WERI-Rb-1 (cell line): ENCODE data around the gene HGD.
"Not testable (repeated sequence)": the region's sequence is repeated elsewhere in the genome, so short reads cannot be mapped to it uniquely, and the experiment has no call there.

ENCODE experiments used
- DNase-seq: peaks from one replicate; pipeline ENCODE4 v3.0.0-alpha.2; 2020
- H3K27ac ChIP-seq: fragments of 250-450 bp; sonication (Bioruptor Pico); 2 replicates; pipeline ENCODE4 v1.5.1; 2020; ENCODE audit warnings: mild to moderate bottlenecking, moderate library complexity
- H3K27me3 ChIP-seq: fragments of 250-450 bp; sonication (Bioruptor Pico); 2 replicates; pipeline ENCODE4 v1.5.1; 2021; ENCODE audit warnings: mild to moderate bottlenecking, low read depth, moderate library complexity; ENCODE audit not compliant: insufficient read depth, severe bottlenecking
- H3K36me3 ChIP-seq: fragments of 250-450 bp; sonication (Bioruptor Pico); 2 replicates; pipeline ENCODE4 v1.5.1; 2020; ENCODE audit warnings: mild to moderate bottlenecking, moderate library complexity
- H3K4me3 ChIP-seq: 2 replicates; pipeline ENCODE4 v1.5.1; 2011; ENCODE audit warnings: low read depth, mild to moderate bottlenecking, control low read depth, low read length
- H3K9me3 ChIP-seq: fragments of 250-450 bp; sonication (Bioruptor Pico); 2 replicates; pipeline ENCODE4 v1.5.1; 2021; ENCODE audit warnings: mild to moderate bottlenecking, moderate library complexity; ENCODE audit not compliant: severe bottlenecking
- CTCF ChIP-seq: IDR thresholded peaks from 2 replicates; pipeline ENCODE4 v1.5.1; 2011; ENCODE audit warnings: low read depth, mild to moderate bottlenecking, control low read depth, inconsistent platforms, low read length

HGD gene

GRCh38 chr3:120646771-120647432 lies 35.1 kb downstream of the HGD start:
- TF ChIP-seq CTCF, result no peak
- H3K36me3 ChIP-seq, result no peaks in the 10 kb centered on the region
- no peak overlapping the region for H3K4me3 ChIP-seq

GRCh38 chr3:120645083-120645845 lies 36.8 kb downstream of the HGD start:
- Histone ChIP-seq H3K9me3 (no peaks in the 10 kb centered on the region), H3K36me3 (no peaks in the 10 kb centered on the region), H3K27me3 (no peaks in the 10 kb centered on the region), H3K27ac (no peak overlapping the region), H3K4me3 (no peak overlapping the region)
- DNase-seq, result no peak
- no peak for TF ChIP-seq CTCF

More at GRCh38 chr3:120646771-120647432, 35.1 kb downstream of the HGD start:
- DNase-seq, result no peak
- no peaks in the 10 kb centered on the region for H3K27me3 ChIP-seq
- H3K9me3 ChIP-seq, result no peaks in the 10 kb centered on the region
- no peak overlapping the region for H3K27ac ChIP-seq

GRCh38 chr3:120642368-120642948 lies 39.6 kb downstream of the HGD start:
- H3K4me3 ChIP-seq, result no peak overlapping the region
- DNase-seq, result no peak
- no peak for TF ChIP-seq CTCF
- peaks cover 2% of the 10 kb centered on the region for H3K9me3 ChIP-seq
- no peaks in the 10 kb centered on the region for H3K27me3 ChIP-seq
- no peak overlapping the region for H3K27ac ChIP-seq
- no peaks in the 10 kb centered on the region for H3K36me3 ChIP-seq

- DNase-seq, result no peak
- Histone ChIP-seq H3K27ac (no peak overlapping the region), H3K36me3 (no peaks in the 10 kb centered on the region), H3K9me3 (peaks cover 2% of the 10 kb centered on the region), H3K27me3 (no peaks in the 10 kb centered on the region), H3K4me3 (no peak overlapping the region)
- TF ChIP-seq CTCF, result no peak
Observed at GRCh38 chr3:120641696-120642246, 40.3 kb downstream of the HGD start.

- no peak for TF ChIP-seq CTCF
- H3K36me3 ChIP-seq, result no peaks in the 10 kb centered on the region
- no peaks in the 10 kb centered on the region for H3K27me3 ChIP-seq
- DNase-seq, result peak; percentile 69
- no peak overlapping the region for H3K4me3 ChIP-seq
- H3K27ac ChIP-seq, result peak overlapping the region; percentile 59
- peaks cover 2% of the 10 kb centered on the region for H3K9me3 ChIP-seq
Observed at GRCh38 chr3:120640231-120640630, 41.8 kb downstream of the HGD start.

- H3K36me3 ChIP-seq, H3K4me3 ChIP-seq, H3K9me3 ChIP-seq, H3K27ac ChIP-seq, DNase-seq, H3K27me3 ChIP-seq: not testable (repeated sequence)
Observed at GRCh38 chr3:120638820-120639219, 43.2 kb downstream of the HGD start.
